Fibroblast of lung (primary cell): ENCODE results near the gene LMO7. TPM values are rescaled to one million over a fixed set of nuclear protein-coding genes. Genes with fewer than 3 reads are reported as not detected.

Source experiments
- DNase-seq, 2 donors: peaks; one replicate each; pipeline versions ENCODE4 v3.0.0 to v3.0.0-alpha.2; 2010; ENCODE audit warnings: low read depth in 2 of 2
- H2AFZ ChIP-seq: 2 replicates; pipeline ENCODE4 v1.5.1; 2012; ENCODE audit warnings: low read length, control low read depth, inconsistent platforms
- H3K27ac ChIP-seq: 2 replicates; pipeline ENCODE4 v1.5.1; 2011; ENCODE audit warnings: low read length, control low read depth; ENCODE audit not compliant: insufficient read depth
- H3K27me3 ChIP-seq: 2 replicates; pipeline ENCODE4 v1.5.1; 2011; ENCODE audit warnings: mild to moderate bottlenecking, low read length; ENCODE audit not compliant: control insufficient read depth, insufficient read depth
- H3K36me3 ChIP-seq: 2 replicates; pipeline ENCODE4 v1.5.1; 2011; ENCODE audit warnings: low read length; ENCODE audit not compliant: control insufficient read depth, insufficient read depth
- H3K4me1 ChIP-seq: 2 replicates; pipeline ENCODE4 v1.5.1; 2011; ENCODE audit warnings: low read length; ENCODE audit not compliant: control insufficient read depth, insufficient read depth; ENCODE audit errors: extremely low read depth
- H3K4me2 ChIP-seq: 2 replicates; pipeline ENCODE4 v1.5.1; 2011; ENCODE audit warnings: low read length, control low read depth; ENCODE audit not compliant: insufficient read depth; ENCODE audit errors: extremely low read depth
- H3K4me3 ChIP-seq, 4 experiments: fragments of 200-600 bp in 1 of 4; sonication (generic) in 1 of 4; replicated peaks in 1 of 4; 2 replicates each; pipeline ENCODE4 v1.5.1; 2011 to 2016; ENCODE audit warnings: low read length in 4 of 4, low read depth in 3 of 4, mild to moderate bottlenecking in 3 of 4, control low read depth in 2 of 4, inconsistent platforms in 1 of 4, mixed read lengths in 1 of 4; ENCODE audit not compliant: insufficient read depth in 1 of 4; ENCODE audit errors: control extremely low read depth in 1 of 4
- H3K79me2 ChIP-seq: 2 replicates; pipeline ENCODE4 v1.5.1; 2012; ENCODE audit warnings: mild to moderate bottlenecking, low read length, inconsistent platforms; ENCODE audit not compliant: control insufficient read depth, insufficient read depth
- H3K9ac ChIP-seq: 2 replicates; pipeline ENCODE4 v1.5.1; 2011; ENCODE audit warnings: mild to moderate bottlenecking, low read length, control low read depth; ENCODE audit not compliant: insufficient read depth
- H3K9me3 ChIP-seq: 2 replicates; pipeline ENCODE4 v1.5.1; 2012; ENCODE audit warnings: low read depth, low read length; ENCODE audit not compliant: control insufficient read depth, insufficient read depth
- H4K20me1 ChIP-seq: 2 replicates; pipeline ENCODE4 v1.5.1; 2011; ENCODE audit warnings: low read length; ENCODE audit not compliant: control insufficient read depth, insufficient read depth; ENCODE audit errors: extremely low read depth
- EZH2 ChIP-seq: IDR thresholded peaks from 2 replicates; pipeline ENCODE4 v1.5.1; 2012; ENCODE audit warnings: low read length, control low read depth, mild to moderate bottlenecking; ENCODE audit errors: missing control alignments
- polyA plus RNA-seq, 2 donors: library from polyadenylated mRNA; depleted of rRNA in 1 of 2; stranded (reverse) in 1 of 2; unstranded in 1 of 2; fragments of >200 nt; gene quantifications; 2 replicates each; pipeline ENCODE4 v1.2.1, GENCODE V29; 2011 to 2012; ENCODE audit warnings: missing spikeins in 1 of 2
- total RNA-seq: library from RNA; depleted of rRNA; stranded (reverse); fragments of >200 nt; gene quantifications from 2 replicates; pipeline ENCODE4 v1.2.1, GENCODE V29; 2014
- TF ChIP-seq, protein P1 (sequence below), 2 donors: IDR thresholded peaks in 1 of 2; conservative IDR thresholded peaks in 1 of 2; 1 replicate in 1 of 2; 2 replicates in 1 of 2; pipeline ENCODE4 v1.5.1; 2011 to 2012; ENCODE audit warnings: low read length in 2 of 2, control low read depth in 1 of 2, inconsistent platforms in 1 of 2, low read depth in 1 of 2, mild to moderate bottlenecking in 1 of 2

Gene LMO7
- total and polyA plus RNA-seq, 2 donors (not counting 1 experiment from before 2014, with no cell fraction given), result 71.9 to 226 TPM

DNA sequence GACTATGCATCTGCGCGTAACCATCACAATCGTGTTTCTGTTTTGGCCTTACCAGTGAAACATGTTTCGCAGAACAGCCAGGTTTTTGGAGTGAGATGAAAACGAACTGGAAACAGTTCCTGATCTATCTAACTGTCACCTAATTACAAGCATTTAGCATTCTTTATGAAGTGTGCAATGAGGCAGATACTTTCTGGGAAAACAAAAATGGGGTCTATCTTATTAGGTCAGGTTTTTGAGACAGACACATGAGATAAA, 182.8 kb downstream of the LMO7 start:
- Histone ChIP-seq H3K79me2 (no peaks in the 10 kb centered on the region), H3K4me3 (no peak overlapping the region), H3K36me3 (peaks cover 9% of the 10 kb centered on the region), H4K20me1 (no peaks in the 10 kb centered on the region), H3K9me3 (no peaks in the 10 kb centered on the region), H3K9ac (no peak overlapping the region), H2AFZ (no peak overlapping the region), H3K27me3 (no peaks in the 10 kb centered on the region), H3K4me1 (no peaks in the 10 kb centered on the region), H3K4me2 (no peak overlapping the region), H3K27ac (no peak overlapping the region)
- TF ChIP-seq EZH2, result no peak
- TF ChIP-seq, protein P1, sequence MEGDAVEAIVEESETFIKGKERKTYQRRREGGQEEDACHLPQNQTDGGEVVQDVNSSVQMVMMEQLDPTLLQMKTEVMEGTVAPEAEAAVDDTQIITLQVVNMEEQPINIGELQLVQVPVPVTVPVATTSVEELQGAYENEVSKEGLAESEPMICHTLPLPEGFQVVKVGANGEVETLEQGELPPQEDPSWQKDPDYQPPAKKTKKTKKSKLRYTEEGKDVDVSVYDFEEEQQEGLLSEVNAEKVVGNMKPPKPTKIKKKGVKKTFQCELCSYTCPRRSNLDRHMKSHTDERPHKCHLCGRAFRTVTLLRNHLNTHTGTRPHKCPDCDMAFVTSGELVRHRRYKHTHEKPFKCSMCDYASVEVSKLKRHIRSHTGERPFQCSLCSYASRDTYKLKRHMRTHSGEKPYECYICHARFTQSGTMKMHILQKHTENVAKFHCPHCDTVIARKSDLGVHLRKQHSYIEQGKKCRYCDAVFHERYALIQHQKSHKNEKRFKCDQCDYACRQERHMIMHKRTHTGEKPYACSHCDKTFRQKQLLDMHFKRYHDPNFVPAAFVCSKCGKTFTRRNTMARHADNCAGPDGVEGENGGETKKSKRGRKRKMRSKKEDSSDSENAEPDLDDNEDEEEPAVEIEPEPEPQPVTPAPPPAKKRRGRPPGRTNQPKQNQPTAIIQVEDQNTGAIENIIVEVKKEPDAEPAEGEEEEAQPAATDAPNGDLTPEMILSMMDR (conservative IDR thresholded peaks at IDR 0.05 in 1 of 2, IDR thresholded peaks at IDR 0.05 in 1 of 2; ENCODE audit: low read depth in 1 of 2, low read length in 2 of 2), result no peak
- DNase-seq, result no peak

DNA sequence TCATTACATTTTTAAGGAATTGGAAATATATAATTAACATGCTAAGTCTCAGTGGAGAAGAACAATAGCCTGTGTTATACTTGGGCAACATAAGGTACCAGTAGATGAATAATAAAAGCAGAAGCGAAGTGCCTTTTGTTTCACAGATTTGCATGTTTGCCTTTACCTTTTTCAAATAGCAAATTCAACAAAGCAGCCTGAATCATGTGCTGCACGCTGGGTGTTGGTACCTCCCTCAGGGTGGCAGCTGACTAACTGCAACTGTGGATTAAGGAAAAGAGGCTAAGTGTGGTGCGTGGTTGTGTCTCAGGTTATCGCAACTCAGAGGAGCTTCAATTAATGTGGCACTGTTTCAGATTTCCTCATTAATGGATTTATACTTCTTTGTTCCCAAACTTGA, 189.0 kb downstream of the LMO7 start:
- H3K4me1 ChIP-seq, result peaks cover 2% of the 10 kb centered on the region
- H3K4me3 ChIP-seq, result no peak overlapping the region
- H3K79me2 ChIP-seq, result peaks cover 15% of the 10 kb centered on the region
- no peak overlapping the region for H3K4me2 ChIP-seq
- H2AFZ ChIP-seq, result no peak overlapping the region
- H3K27ac ChIP-seq, result no peak overlapping the region
- H4K20me1 ChIP-seq, result no peaks in the 10 kb centered on the region
- peaks cover 6% of the 10 kb centered on the region for H3K36me3 ChIP-seq
- H3K9me3 ChIP-seq, result no peaks in the 10 kb centered on the region
- no peaks in the 10 kb centered on the region for H3K27me3 ChIP-seq
- H3K9ac ChIP-seq, result no peak overlapping the region
- TF ChIP-seq, protein P1 (conservative IDR thresholded peaks at IDR 0.05 in 1 of 2, IDR thresholded peaks at IDR 0.05 in 1 of 2; ENCODE audit: low read depth in 1 of 2, low read length in 2 of 2), result no peak
- TF ChIP-seq EZH2, result no peak
- no peak for DNase-seq

DNA sequence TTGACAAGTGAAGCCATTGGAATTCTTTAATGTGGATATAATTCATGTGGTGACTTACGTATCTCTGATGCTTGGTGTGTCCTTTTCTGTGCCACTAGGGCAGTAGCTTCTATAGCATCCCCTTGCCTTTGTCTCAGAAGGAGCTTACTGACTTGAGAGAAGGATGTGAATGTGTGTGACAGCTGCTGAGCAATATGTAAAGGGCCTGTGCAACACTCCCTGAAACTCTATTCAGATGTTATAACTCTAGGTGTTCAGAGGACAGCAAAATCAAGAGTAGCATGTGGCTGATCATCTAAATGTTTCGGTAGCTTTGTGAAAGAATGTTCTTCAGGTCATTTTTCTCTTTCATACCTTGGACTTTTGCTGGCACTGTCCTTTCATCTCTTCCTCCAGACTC, 189.5 kb downstream of the LMO7 start:
- Histone ChIP-seq H4K20me1 (no peaks in the 10 kb centered on the region), H3K9ac (no peak overlapping the region), H3K9me3 (no peaks in the 10 kb centered on the region), H3K4me3 (no peak overlapping the region), H3K4me1 (peaks cover 5% of the 10 kb centered on the region), H3K27me3 (no peaks in the 10 kb centered on the region), H3K4me2 (no peak overlapping the region), H3K36me3 (peaks cover 6% of the 10 kb centered on the region), H3K27ac (no peak overlapping the region), H3K79me2 (peaks cover 15% of the 10 kb centered on the region), H2AFZ (no peak overlapping the region)
- DNase-seq, result no peak
- TF ChIP-seq EZH2, result no peak
- TF ChIP-seq, protein P1 (conservative IDR thresholded peaks at IDR 0.05 in 1 of 2, IDR thresholded peaks at IDR 0.05 in 1 of 2; ENCODE audit: low read depth in 1 of 2, low read length in 2 of 2), result no peak
